Activated CD8-positive, alpha-beta T cell treated with anti-CD3 and anti-CD28 coated beads, Interleukin-2, amount 10 ng/mL, durations not matched to agents 7 days and 5 days (primary cell): Measurements from ENCODE around the gene REN. TPM values are rescaled to one million over a fixed set of nuclear protein-coding genes. Genes with fewer than 3 reads are reported as not detected.

ENCODE experiments used
- ATAC-seq: fragments of 150-1000 bp; cut with Tn5 transposase; one replicate; pipeline ENCODE4 v1.10.0; 2021; ENCODE audit warnings: moderate library complexity
- CTCF ChIA-PET: fragments of 350-600 bp; sonication (Branson Sonifier 250); formaldehyde crosslinking; loops from one replicate; lab custom pipeline; 2021; ENCODE audit warnings: antibody characterized with exemption; lab: Charles Lee
- POLR2A ChIA-PET: fragments of 350-600 bp; sonication (Branson Sonifier 250); formaldehyde crosslinking; loops from one replicate; lab custom pipeline; 2021; ENCODE audit warnings: antibody characterized with exemption; lab: Charles Lee
- DNase-seq: peaks from one replicate; pipeline ENCODE4 v3.0.0-alpha.2; 2020
- H3K27ac Mint-ChIP-seq: one replicate; pipeline ENCODE4 v1.8.0; 2021; ENCODE audit warnings: mild to moderate bottlenecking, mixed read lengths
- H3K27me3 Mint-ChIP-seq: one replicate; pipeline ENCODE4 v1.8.0; 2021; ENCODE audit warnings: low read depth, mixed read lengths
- H3K36me3 Mint-ChIP-seq: one replicate; pipeline ENCODE4 v1.8.0; 2021; ENCODE audit warnings: low read depth, mixed read lengths
- H3K4me1 Mint-ChIP-seq: one replicate; pipeline ENCODE4 v1.8.0; 2021; ENCODE audit warnings: low read depth, mixed read lengths
- H3K4me3 Mint-ChIP-seq: one replicate; pipeline ENCODE4 v1.8.0; 2021; ENCODE audit warnings: mild to moderate bottlenecking, mixed read lengths
- H3K9me3 Mint-ChIP-seq: one replicate; pipeline ENCODE4 v1.8.0; 2022; ENCODE audit warnings: mixed read lengths; ENCODE audit not compliant: insufficient read depth
- total RNA-seq, 2 experiments: library from RNA; stranded (reverse); gene quantifications; one replicate each; pipeline ENCODE4 v1.2.3, GENCODE V29; 2021

Gene REN
- total RNA-seq, 2 experiments from 2014 or later, result not detected

DNA sequence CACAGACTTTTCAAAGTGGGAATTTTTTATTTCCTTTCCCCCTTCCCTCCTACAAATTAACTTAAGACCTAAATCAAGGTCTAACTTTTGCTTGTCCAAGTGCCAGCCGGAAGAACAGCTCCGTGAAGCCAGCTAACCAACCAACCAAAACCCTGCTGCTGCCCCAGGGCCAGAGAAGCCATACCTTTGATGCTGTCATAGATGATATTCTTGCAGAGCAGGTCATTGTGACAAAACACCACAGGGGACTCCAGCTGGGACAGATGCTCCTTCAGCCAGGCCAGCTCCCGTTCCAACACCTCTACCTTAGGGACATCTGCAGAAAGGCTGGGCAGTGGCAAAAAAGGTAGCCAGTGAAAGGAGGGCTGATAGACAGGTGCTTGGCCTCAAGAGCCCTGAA is 25.0 kb downstream of the REN start:
- no peaks in the 10 kb centered on the region for H3K9me3 Mint-ChIP-seq
- H3K36me3 Mint-ChIP-seq, result no peaks in the 10 kb centered on the region
- POLR2A ChIA-PET, result no interaction called here
- H3K4me3 Mint-ChIP-seq, result no peak overlapping the region
- H3K4me1 Mint-ChIP-seq, result no peaks in the 10 kb centered on the region
- peaks cover 5% of the 10 kb centered on the region for H3K27me3 Mint-ChIP-seq
- no peak for DNase-seq
- no peak for ATAC-seq
- CTCF ChIA-PET, result interaction anchor here (3.5 kb wide), 1 partner anchor 12 kb away, joined by 22 read pairs; no protein-coding TSS in a partner anchor
- H3K27ac Mint-ChIP-seq, result no peak overlapping the region

DNA sequence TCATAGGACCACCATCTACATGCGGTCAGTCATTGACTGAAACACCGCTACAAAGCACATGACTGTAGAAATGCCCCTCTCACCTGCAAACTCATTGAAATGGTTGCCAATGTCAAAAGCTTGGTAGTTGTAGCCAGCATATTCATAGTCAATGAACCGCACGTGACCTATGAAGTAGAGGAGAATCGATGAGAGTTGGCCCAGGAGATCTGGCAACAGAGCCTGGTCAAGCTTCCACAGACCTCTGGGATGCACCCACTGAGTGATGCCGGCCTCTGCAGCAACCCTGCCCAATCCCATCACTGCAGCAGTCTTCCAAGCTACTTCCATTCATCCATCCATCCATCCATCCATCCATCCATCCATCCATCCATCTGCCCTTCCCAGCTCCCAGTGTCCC is 26.2 kb downstream of the REN start:
- ATAC-seq, result no peak
- POLR2A ChIA-PET, result no interaction called here
- no peaks in the 10 kb centered on the region for H3K9me3 Mint-ChIP-seq

DNA sequence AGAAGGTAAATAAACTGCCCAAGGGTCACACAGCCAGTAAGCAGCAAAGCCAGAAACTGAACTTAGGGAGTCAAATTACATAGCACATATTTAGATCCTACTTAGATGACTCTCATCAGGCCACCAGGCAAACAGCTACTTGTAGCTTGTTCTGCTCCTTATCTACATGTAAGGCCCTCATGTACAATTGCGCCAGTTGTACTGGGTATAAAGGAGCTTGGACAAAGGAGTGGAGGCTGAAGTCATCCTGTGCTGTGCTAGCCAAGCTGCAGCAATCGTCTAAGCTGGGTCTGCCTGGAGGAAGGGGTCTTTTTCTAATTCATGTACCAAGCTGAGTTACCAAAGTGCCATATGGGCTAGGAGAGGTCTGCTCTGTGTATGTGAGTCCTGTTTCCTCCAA is 27.0 kb downstream of the REN start:
- DNase-seq (no peak), ATAC-seq (no peak)
- H3K4me3 Mint-ChIP-seq, result no peak overlapping the region
- CTCF ChIA-PET, result interaction anchor here (1.7 to 3.5 kb wide), 2 partner anchors 10 to 24 kb away, joined by 5 to 22 read pairs; no protein-coding TSS in a partner anchor
- H3K27ac Mint-ChIP-seq, result no peak overlapping the region
- no peaks in the 10 kb centered on the region for H3K4me1 Mint-ChIP-seq
- peaks cover 5% of the 10 kb centered on the region for H3K27me3 Mint-ChIP-seq
- no peaks in the 10 kb centered on the region for H3K36me3 Mint-ChIP-seq
- POLR2A ChIA-PET, result no interaction called here
- no peaks in the 10 kb centered on the region for H3K9me3 Mint-ChIP-seq

More for the DNA sequence above, 26.2 kb downstream of the REN start:
- DNase-seq, result no peak
- Mint-ChIP-seq H3K36me3 (no peaks in the 10 kb centered on the region), H3K27me3 (peaks cover 5% of the 10 kb centered on the region), H3K4me3 (no peak overlapping the region), H3K27ac (no peak overlapping the region), H3K4me1 (no peaks in the 10 kb centered on the region)
- CTCF ChIA-PET, result interaction anchor here (0.6 to 3.5 kb wide), 3 partner anchors 11 to 67 kb away, joined by 3 to 22 read pairs (median 5); no protein-coding TSS in a partner anchor

DNA sequence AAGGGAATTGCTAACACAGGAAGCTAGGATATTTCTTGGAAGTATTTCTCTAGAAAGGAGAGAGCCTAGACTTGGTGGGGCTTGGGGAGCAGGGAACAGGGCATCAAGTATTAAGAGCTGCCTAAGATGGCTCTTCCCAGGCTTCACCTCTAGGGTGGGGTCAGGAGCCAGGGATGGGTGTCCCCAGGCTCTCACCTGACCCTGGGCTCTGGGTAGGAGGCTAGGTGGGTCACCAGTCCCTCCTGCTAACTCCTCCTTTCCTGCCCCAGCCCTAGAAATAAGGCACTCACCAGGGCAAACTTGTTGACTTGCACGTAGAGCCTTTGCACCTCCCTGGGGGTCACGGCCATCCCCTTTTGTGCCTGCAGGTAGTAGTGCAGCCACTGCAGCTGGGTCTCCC is 29.3 kb downstream of the REN start:
- Mint-ChIP-seq H3K9me3 (no peaks in the 10 kb centered on the region), H3K36me3 (no peaks in the 10 kb centered on the region), H3K4me3 (no peak overlapping the region), H3K4me1 (no peaks in the 10 kb centered on the region), H3K27ac (no peak overlapping the region), H3K27me3 (peaks cover 5% of the 10 kb centered on the region)
- ChIA-PET CTCF (interaction anchor here (1.5 kb wide), 1 partner anchor 70 kb away, joined by 3 read pairs; no protein-coding TSS in a partner anchor), POLR2A (no interaction called here)
- ATAC-seq, result no peak
- DNase-seq, result no peak

DNA sequence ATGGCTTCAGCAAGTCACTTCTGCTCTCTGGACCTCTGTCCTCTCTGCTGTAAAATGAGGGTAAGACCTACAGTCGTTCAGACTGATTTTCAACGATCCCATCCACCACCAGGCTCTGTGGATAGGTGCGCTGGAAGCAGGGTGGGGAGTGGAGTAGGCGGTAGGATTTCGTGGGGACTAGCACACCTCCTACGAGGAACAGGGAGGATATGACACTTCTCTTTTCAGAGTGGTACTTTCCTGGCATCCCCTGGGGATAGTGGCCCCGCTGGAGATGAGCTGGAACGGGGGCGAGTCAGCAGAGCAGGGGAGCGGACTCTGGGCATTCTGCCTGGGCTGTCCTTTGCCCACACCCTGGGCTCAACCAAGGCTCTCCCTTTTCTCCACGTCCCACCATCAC is 32.0 kb downstream of the REN start:
- no peak for DNase-seq
- POLR2A ChIA-PET, result no interaction called here
- H3K4me3 Mint-ChIP-seq, result no peak overlapping the region
- CTCF ChIA-PET, result no interaction called here
- H3K9me3 Mint-ChIP-seq, result no peaks in the 10 kb centered on the region
- no peak for ATAC-seq
- no peak overlapping the region for H3K27ac Mint-ChIP-seq
- H3K4me1 Mint-ChIP-seq, result peaks cover 3% of the 10 kb centered on the region
- no peaks in the 10 kb centered on the region for H3K36me3 Mint-ChIP-seq
- H3K27me3 Mint-ChIP-seq, result peaks cover 3% of the 10 kb centered on the region

DNA sequence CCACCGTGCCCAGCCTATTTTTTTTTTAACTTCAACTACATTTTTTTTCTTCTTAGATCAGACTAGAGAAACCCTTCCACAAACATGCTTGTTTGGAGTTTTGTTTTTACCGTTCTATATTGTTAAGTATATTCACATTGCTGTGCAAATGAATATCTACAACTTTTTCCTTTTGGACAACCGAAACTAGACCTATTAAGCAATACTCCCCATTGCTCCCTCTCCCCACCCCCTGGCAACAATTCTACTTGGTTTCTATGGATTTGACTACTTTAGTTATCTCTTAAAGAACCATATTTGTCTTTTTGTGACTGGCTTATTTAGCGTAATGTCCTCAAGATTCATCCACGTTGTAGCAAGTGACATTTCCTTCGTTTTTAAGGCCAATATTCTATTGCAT is 33.4 kb downstream of the REN start:
- H3K4me1 Mint-ChIP-seq, result peaks cover 6% of the 10 kb centered on the region
- no peak overlapping the region for H3K4me3 Mint-ChIP-seq
- H3K36me3 Mint-ChIP-seq, result no peaks in the 10 kb centered on the region
- no peak overlapping the region for H3K27ac Mint-ChIP-seq
- H3K9me3 Mint-ChIP-seq, result no peaks in the 10 kb centered on the region
- ATAC-seq, result no peak
- ChIA-PET CTCF (no interaction called here), POLR2A (no interaction called here)
- no peak for DNase-seq
- no peaks in the 10 kb centered on the region for H3K27me3 Mint-ChIP-seq

DNA sequence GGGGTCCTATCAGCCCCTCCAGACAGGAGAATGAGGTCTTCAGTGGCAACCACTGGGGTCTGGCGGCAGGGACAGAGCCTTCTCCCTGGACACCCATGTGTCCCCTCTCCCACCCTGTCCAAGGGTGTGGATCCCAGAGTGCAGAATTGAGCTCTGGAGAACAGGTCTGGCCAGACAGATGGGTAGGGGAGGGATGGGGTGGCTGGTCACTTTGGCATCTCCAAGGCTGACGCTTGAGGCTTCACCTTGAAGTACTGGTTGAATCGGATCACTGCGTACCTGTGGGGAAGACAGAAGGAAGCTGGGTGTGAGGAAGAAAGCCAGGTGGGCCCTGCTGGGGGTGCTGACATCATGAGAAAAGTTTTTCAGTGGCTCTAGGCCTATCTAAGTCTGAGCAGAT is 34.2 kb downstream of the REN start:
- Mint-ChIP-seq H3K4me1 (peaks cover 6% of the 10 kb centered on the region), H3K4me3 (no peak overlapping the region), H3K9me3 (no peaks in the 10 kb centered on the region), H3K36me3 (no peaks in the 10 kb centered on the region), H3K27ac (no peak overlapping the region), H3K27me3 (no peaks in the 10 kb centered on the region)
- DNase-seq (no peak), ATAC-seq (no peak)
- POLR2A ChIA-PET, result no interaction called here
- CTCF ChIA-PET, result no interaction called here

DNA sequence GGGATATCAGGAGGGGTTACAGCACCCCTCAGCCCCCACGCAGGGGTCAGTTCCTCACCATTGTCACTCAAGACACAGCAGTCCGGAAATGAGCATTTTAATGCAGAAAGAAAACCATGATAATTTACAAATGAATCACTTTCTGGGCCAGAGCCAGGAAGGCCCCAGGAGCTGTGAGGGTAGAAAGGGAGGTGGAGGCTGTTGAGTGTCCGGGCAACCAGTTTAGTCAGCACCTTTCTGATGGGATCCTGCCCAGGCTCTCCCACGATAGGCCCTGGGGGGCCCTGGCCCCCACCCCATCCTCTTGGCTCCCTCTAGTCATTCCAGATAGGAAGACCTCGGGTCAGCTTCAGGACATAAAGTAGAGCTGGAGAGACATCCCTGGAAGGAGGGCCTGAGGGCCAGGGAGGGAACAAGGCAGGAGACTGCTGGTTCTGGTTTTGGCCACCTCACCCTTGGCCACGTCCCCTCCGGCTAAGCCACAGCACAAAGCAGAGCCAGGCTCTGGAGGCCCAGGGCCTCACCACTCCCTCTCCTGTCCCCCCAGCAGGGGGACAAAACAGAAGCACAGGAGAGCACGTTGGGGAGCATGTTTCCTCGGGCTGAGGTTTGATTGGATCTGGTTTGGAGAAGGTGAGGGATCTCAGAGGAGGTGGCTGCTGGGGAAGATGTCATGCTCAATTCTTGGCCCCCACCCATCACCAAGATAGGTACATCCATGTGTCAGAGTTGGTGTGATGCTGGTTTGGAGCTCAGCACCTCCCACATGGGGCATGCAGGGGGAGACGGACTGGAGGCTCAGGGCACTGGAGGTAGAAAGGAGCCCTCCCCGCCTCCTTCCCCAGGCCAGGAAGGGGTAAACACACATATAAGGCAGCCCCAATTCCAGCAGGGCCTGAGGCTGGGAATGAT is 34.9 kb downstream of the REN start:
- ChIA-PET POLR2A (no interaction called here), CTCF (interaction anchor here (4.1 to 4.8 kb wide), 2 partner anchors 260 to 272 kb away, joined by 71 to 103 read pairs; partner anchors contain the start of gene SNRPE)
- no peaks in the 10 kb centered on the region for H3K36me3 Mint-ChIP-seq
- H3K27ac Mint-ChIP-seq, result no peak overlapping the region
- no peak overlapping the region for H3K4me3 Mint-ChIP-seq
- DNase-seq (no peak), ATAC-seq (no peak)
- peaks cover 6% of the 10 kb centered on the region for H3K4me1 Mint-ChIP-seq
- no peaks in the 10 kb centered on the region for H3K27me3 Mint-ChIP-seq
- H3K9me3 Mint-ChIP-seq, result no peaks in the 10 kb centered on the region

DNA sequence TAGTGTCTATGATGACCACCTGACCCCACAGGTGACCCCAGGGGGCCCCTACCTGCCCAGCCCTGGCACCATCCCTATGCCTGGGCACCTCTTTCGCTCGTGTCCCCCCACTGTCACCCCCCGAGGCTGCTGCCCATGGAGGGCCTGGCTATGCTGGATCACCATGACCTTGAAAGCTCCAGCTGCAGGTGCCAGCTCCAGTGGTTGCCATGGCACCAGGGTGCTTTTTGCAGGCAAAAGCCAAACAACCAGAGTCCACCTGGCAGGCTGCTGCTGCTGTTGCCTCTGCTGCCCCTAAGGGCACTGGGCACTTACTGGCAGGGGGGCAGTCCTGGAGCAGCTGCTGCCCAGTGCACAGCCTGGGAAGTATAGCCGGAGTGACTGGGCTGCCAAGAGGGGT is 36.0 kb downstream of the REN start:
- H3K27ac Mint-ChIP-seq, result no peak overlapping the region
- no peak for ATAC-seq
- H3K9me3 Mint-ChIP-seq, result no peaks in the 10 kb centered on the region
- H3K27me3 Mint-ChIP-seq, result no peaks in the 10 kb centered on the region
- ChIA-PET POLR2A (no interaction called here), CTCF (interaction anchor here (2.8 to 4.8 kb wide), 4 partner anchors 10 to 271 kb away, joined by 6 to 103 read pairs (median 46); partner anchors contain the start of gene SNRPE)
- no peaks in the 10 kb centered on the region for H3K36me3 Mint-ChIP-seq
- H3K4me1 Mint-ChIP-seq, result peaks cover 6% of the 10 kb centered on the region
- no peak overlapping the region for H3K4me3 Mint-ChIP-seq
- DNase-seq, result no peak

DNA sequence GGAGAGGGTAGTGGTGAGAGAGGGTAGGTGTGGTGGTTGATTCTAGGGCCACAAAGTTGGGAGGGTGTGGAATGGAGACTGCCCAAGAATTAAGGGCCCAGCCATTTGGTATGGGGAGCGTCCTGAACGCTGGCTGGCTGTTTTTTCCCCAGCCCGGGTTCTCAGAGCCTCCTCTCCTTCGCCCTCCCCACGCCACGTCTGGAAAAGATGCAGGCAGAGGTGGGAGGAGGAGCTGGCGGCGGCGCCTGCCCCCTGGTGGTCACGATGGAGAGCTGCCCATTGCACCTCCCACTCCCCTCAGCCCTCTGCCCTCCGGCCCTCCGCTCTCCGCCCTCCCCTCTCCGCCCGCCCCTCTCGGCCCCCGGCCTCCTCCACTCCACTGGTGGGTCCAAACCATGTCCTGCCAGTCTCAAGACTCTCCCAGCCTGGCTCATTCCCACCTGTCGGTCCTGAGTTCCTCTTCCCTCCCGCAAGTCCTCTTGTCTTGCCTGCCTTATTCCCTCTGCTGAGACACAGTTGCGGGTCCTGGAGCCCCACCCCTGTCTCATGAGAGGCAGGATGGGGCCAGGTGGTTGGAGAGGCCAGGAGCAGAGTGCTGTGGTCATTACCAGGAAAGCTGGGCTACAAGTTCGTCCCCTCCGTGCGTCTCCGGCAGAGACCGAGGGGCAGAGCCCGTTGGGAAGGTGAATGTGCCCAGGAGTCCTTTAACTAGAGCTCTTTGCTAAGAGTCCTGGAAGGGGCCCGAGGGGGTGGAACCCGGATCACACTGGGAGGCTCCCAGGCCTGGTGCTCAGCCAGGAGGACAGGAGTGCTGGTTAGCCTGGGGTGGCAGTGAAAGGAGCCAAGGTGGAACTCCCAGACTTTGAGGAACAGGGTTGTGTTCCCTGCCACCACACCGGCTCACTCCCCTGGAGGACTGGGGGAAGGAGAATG is 36.9 kb downstream of the REN start:
- H3K27ac Mint-ChIP-seq, result no peak overlapping the region
- DNase-seq (peak; percentile 68), ATAC-seq (peak; percentile 91)
- no peaks in the 10 kb centered on the region for H3K36me3 Mint-ChIP-seq
- no peaks in the 10 kb centered on the region for H3K27me3 Mint-ChIP-seq
- H3K4me3 Mint-ChIP-seq, result no peak overlapping the region
- CTCF ChIA-PET, result interaction anchor here (0.6 to 4.8 kb wide), 44 partner anchors 8 to 1132 kb away, joined by 3 to 103 read pairs (median 4); partner anchors contain the start of genes ETNK2 and SNRPE
- H3K4me1 Mint-ChIP-seq, result peaks cover 6% of the 10 kb centered on the region
- POLR2A ChIA-PET, result interaction anchor here (1.4 kb wide), 1 partner anchor 259 kb away, joined by 3 read pairs; no protein-coding TSS in a partner anchor
- no peaks in the 10 kb centered on the region for H3K9me3 Mint-ChIP-seq

DNA sequence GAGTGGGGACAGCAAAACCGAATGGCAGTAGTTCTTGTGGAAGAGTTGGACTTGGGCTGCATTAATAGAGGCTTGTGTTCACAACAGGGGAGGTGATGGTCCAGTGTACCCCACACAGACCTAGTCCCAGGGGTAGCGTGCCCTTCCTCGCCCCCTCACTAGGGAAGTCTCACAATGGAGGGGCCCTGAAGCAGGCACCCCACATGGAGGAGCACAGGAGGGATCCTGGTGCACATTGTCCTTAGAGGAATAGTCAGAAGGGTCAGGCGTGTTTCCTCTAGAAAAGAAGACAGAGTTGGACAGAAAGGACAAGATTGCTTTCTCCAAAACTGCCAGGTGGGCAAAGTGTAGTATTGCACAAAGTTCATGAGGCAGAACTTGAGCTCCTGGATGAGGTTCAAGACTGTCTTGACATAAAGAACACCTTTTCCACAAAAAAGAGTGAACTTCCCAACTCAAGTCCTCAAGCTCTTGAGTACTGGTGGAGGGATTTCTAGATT is 37.6 kb downstream of the REN start:
- peaks cover 6% of the 10 kb centered on the region for H3K4me1 Mint-ChIP-seq
- ATAC-seq (peak; percentile 12), DNase-seq (no peak)
- no peaks in the 10 kb centered on the region for H3K27me3 Mint-ChIP-seq
- H3K9me3 Mint-ChIP-seq, result no peaks in the 10 kb centered on the region
- ChIA-PET CTCF (interaction anchor here (0.6 to 4.8 kb wide), 43 partner anchors 9 to 1132 kb away, joined by 3 to 103 read pairs (median 4); partner anchors contain the start of genes ETNK2 and SNRPE), POLR2A (interaction anchor here (1.4 kb wide), 1 partner anchor 259 kb away, joined by 3 read pairs; no protein-coding TSS in a partner anchor)
- H3K4me3 Mint-ChIP-seq, result no peak overlapping the region
- H3K36me3 Mint-ChIP-seq, result no peaks in the 10 kb centered on the region
- no peak overlapping the region for H3K27ac Mint-ChIP-seq
